ELR (cell line): Measurements from ENCODE around the gene RASGRP1.

Source experiments
- DNase-seq: peaks from one replicate; pipeline ENCODE4 v3.0.0-alpha.2; 2015; ENCODE audit warnings: low read depth

Gene RASGRP1

GRCh38 chr15:38458646-38459045 lies 106.0 kb downstream of the RASGRP1 start:
- no peak for DNase-seq

- peak; percentile 36 for DNase-seq
Measured at GRCh38 chr15:38455092-38455491, 109.5 kb downstream of the RASGRP1 start.

GRCh38 chr15:38454696-38455090 lies 109.9 kb downstream of the RASGRP1 start:
- DNase-seq, result peak; percentile 6

GRCh38 chr15:38453971-38454695 lies 110.5 kb downstream of the RASGRP1 start, which contains the start of gene FAM98B:
Gene FAM98B, plus strand, starts transcription at chr15:38454127. Its CDS starts 35 bp downstream, at chr15:38454162.
- DNase-seq, result peak; percentile 86

GRCh38 chr15:38441130-38441519 lies 123.5 kb downstream of the RASGRP1 start:
- no peak for DNase-seq

- DNase-seq, result peak; percentile 53
Measured at GRCh38 chr15:38440353-38441129, 124.1 kb downstream of the RASGRP1 start.
